ENCODE results near the gene MORN1.
"Not testable (repeated sequence)": the region's sequence is repeated elsewhere in the genome, so short reads cannot be mapped to it uniquely, and the experiment has no call there.

MORN1 gene

DNA sequence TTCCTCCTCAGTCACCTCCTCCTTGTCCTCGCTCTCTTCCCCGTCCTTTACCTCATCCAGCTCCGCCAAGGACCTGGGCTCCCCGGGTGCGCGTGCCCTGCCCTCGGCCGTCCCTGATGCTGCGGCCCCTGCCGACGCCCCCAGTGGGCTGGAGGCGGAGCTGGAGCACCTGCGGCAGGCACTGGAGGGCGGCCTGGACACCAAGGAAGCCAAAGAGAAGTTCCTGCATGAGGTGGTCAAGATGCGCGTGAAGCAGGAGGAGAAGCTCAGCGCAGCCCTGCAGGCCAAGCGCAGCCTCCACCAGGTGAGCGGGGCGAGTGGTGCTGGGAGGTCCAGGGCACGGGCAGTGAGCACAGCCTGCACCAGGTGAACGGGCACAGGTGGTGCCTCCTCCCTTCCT lies 87.1 kb downstream of the MORN1 start:
- DNase-seq (ENCODE audit: low spot score): no peak

DNA sequence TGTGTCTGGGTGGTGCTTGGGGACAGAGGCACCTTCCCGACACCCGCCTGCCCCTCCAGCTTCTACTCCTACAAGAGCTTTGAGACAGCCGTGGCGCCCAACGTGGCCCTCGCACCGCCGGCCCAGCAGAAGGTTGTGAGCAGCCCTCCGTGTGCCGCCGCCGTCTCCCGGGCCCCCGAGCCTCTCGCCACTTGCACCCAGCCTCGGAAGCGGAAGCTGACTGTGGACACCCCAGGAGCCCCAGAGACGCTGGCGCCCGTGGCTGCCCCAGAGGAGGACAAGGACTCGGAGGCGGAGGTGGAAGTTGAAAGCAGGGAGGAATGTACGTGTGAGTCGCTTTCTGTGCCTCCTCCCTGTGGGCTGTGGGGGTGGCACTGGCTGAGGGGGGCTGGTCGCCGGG lies 87.6 kb downstream of the MORN1 start:
- no peak for DNase-seq (ENCODE audit: low spot score)

DNA sequence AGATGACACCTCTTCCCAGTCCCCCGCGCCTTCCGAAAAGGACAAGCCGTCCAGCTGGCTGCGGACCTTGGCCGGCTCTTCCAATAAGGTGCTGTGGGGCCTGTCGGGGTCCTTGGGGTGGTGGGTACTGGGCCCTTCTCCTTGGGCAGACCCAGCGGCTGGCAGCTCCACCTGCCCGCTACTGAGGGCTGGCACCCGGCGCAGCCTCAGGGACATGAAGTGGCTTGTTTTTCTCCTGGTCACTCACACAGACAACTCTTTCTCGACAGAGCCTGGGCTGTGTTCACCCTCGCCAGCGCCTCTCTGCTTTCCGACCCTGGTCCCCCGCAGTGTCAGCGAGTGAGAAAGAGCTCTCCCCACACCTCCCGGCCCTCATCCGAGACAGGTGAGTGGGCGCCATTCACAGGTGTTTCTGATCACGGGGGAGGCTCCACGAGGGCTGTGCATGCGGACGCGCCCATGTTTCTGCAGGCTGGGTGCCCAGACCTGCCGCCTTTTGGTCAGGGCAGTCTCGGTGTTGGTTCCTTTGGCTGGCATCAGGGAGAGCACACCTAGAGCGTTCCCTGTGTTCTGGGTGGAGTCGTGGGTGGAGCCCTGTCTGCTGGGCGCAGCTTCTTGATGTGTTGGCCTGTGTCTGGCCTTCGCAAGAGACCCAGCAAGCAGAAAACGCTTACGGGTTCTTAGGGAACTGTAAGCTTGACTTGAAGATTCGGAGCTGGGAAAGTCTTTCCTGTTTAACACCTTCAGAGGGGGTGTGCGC lies 88.2 kb downstream of the MORN1 start:
- DNase-seq (ENCODE audit: low spot score): no peak

DNA sequence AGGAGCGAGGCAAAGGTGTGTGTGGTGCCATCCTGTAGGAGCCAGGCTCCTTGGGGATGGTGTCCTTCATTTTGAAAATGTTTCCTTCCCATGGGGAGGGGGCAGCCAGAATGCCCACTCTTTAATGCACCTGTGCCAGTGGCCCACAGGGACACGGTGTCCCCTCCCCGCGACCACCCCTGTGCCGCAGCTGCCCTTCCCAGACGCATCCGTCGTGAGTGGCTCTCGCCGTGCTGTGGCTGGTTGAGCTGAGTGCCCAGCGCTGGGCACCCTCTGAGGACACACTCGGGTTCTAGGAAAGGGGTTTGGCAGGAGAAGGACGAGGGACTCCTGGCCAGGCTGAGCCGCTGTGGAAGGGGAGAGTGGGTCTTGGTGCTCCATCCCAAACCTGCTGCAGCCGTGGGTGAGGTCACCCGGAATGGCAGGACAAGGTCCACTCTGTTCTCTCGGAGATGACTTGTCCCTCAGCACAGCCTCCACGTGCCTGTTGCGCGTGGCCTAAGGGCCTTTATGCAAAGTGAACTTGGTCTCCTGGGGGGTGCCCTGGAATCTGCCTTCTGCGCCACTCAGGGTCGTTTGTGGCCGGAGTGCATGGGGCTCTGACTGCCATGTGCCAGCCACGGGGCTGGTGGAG lies 88.9 kb downstream of the MORN1 start:
- no peak for DNase-seq (ENCODE audit: low spot score)

- DNase-seq (ENCODE audit: low spot score): no peak
Measured at GRCh38 chr1:2301607-2302291, 89.6 kb downstream of the MORN1 start.

- DNase-seq (ENCODE audit: low spot score): peak; percentile 93
Measured at GRCh38 chr1:2300851-2301606, 90.3 kb downstream of the MORN1 start.

DNA sequence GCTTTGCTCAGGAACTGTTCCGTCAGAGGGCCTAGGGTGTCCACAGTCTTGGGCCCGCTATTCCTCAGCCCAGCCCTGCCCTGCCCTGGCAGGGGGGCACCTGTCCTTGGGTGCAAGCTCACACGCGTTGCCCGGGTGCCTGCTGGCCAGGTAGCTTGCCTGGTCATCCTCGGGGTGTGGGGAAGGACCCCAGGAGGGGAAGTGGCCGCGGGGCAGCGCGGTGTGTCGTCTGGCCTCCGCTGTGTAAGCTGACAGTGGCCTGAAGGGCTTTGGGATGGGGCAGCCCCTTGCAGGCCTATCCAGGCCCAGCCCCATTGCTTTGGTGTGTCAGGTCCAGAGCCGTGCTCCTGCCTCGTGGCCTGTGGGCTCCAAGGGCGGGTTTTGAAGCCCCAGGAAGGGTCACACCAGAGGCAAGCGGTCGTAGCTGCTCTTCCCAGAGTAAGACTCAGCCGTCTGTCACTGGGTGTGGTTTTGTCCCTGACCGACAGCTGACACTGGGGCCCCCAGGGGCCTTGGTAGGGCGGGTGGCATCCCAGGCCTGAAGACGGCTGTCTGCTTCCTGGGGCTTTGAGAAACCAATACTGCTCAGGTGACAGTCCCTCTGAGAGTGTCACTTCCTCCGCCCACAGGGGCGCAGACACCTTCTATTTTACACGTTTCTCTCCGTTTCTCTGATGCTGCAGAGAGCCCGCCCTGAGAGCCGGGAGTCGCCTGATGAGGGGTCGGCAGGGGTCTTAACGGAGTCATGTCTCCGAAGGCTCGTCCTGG lies 91.2 kb downstream of the MORN1 start:
- peak; percentile 78 for DNase-seq (ENCODE audit: low spot score)

GRCh38 chr1:2299131-2299627 lies 92.2 kb downstream of the MORN1 start:
- DNase-seq (ENCODE audit: low spot score): no peak

DNA sequence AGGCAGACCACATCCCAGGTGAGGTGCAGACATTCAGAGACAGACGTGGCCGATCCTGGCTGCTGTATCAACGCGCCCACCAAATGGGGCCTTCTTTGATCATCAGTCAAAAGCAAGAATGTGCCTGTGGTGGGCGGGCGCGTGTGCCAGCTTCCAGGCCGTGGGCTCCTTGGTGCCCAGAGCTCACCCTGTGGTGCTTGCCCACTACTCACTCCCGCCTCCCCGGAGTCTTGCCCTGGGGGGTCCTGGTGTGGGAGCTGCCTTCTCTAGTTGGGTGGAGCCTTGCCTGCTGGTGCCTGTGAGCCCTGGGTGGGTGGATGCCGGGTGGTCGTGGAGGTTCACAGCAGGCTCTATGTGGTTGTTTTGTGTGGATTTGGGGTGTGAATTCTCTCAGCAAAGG lies 92.7 kb downstream of the MORN1 start:
- no peak for DNase-seq (ENCODE audit: low spot score)

GRCh38 chr1:2297246-2298011 lies 93.9 kb downstream of the MORN1 start:
- no peak for DNase-seq (ENCODE audit: low spot score)

DNA sequence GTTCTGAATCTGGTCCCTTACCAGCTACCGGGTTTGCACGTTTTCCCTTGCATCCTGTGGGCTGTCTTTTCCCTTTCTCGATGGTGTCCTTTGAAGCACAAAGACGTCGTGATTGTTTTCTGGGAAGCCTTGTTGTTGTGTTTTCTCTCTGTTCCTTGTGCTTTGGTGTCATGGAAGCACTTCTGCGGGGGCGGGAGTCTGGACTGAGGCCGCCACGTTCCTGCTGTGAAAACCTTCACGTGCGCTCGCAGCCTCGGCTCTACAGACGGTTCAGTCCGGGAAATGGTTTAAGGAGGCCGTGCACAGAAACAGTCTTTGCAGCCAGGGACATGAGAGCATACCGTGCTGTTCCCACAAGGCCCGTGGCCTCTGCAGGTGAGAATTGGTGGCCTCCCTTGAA lies 94.7 kb downstream of the MORN1 start:
- no peak for DNase-seq (ENCODE audit: low spot score)

GRCh38 chr1:2296211-2296610 lies 95.1 kb downstream of the MORN1 start:
- not testable (repeated sequence) for DNase-seq (ENCODE audit: low spot score)

DNA sequence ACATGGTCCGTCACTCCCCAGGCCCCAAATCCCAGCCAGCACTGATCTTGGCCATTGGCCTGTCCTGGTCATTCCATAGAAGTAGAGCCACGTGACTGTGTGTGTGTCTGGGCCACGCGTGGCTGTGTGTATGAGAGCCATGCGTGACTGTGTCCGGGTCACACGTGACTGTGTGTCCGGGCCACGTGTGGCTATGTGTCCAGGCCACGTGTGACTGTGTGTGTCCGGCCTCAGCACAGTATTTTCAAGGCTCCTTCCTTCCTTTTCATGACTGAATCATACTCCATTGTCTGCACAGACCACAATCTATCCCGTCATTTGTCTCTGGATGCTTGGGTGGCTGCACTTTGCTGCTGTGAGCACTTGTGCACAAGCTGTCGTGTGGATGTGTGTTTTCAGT lies 95.8 kb downstream of the MORN1 start:
- DNase-seq (ENCODE audit: low spot score): no peak

DNA sequence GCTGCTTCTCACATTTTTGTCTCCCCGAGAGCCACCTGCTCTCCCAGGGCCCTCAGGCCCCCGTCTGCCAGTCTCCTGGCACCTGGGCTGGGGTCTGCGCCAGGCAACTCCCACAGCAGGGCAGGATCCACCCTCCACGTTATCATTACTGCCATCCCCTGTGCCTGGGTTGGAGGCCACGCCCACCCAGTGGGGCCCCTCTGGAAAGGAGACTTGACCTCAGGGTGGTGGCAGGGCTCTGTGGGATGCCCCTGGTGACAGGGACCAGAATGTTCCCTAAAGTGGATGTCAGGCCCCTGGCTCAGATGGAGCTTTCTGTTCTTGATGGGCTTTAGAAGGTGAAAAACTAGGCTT lies 96.7 kb downstream of the MORN1 start:
- DNase-seq (ENCODE audit: low spot score): no peak

DNA sequence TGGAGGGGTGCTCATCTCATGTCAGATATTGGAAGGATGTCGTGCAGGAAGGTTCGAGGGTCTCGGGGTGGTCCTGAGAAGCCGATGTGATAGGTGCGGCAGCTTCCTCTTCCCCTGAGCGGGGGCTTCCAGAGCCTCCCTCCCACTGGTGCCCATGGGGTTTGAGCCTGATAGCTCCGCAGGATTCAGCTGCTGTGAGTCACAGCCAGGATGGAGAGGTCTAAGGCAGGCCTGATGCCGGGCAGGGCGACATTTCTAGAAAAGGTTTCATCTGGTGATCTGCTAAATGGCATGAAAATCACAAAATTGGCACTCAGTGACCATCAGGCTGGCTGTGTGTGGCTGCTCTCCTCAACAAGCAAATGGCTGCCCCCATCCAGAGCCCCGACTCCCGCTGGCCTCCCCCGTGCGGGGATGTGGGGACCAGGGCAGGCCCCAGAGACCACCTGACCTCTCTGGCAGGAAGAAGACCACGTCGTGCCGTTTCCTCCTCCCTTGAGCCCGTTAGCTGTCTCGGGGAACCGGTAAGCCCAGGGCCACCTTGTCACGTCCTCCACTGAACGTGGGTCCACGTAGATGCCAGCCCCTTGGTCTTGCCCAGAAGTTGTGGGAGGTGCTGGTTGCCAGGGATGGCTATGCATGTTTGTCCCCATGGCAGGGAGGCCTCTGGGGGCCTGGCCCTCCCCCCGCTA lies 97.2 kb downstream of the MORN1 start:
- DNase-seq (ENCODE audit: low spot score): no peak

DNA sequence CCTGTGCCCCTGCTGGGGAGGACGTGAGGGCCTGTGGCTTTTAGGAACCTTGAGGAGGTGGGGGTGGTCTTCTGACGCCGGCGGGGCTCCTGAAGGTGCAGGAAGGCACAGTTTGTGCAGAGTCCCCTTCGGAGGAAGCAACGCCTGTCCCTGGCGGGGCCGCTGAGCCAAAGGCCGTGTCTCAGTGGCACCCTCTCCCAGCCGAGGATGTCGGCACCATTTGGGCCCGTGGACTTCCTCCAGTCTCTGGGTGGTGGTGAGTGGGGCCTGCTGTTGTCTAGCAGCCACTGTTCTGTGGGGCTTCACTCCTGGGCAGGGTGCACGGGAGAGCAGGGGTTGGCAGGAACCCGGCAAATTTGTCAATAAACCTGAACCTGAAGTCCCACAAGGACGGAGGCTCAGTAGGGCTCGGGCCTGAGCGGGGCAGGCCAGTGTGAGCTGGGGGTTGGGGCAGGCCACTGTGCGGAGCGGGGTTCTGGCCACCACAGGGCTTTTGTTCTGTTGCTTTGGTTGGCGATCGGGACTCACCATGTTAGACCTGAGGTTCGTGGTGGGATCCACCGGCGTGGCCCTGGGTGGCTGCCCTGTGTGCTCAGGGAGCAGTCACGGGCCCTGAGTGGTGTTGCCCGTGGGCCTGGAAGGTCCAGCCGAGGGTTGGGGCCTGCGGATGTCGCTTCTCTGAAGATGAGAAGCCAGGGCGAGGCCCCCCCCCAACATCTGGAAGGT lies 98.5 kb downstream of the MORN1 start:
- DNase-seq (ENCODE audit: low spot score): no peak

GRCh38 chr1:2291577-2291976 lies 99.8 kb downstream of the MORN1 start:
- DNase-seq (ENCODE audit: low spot score): no peak

DNA sequence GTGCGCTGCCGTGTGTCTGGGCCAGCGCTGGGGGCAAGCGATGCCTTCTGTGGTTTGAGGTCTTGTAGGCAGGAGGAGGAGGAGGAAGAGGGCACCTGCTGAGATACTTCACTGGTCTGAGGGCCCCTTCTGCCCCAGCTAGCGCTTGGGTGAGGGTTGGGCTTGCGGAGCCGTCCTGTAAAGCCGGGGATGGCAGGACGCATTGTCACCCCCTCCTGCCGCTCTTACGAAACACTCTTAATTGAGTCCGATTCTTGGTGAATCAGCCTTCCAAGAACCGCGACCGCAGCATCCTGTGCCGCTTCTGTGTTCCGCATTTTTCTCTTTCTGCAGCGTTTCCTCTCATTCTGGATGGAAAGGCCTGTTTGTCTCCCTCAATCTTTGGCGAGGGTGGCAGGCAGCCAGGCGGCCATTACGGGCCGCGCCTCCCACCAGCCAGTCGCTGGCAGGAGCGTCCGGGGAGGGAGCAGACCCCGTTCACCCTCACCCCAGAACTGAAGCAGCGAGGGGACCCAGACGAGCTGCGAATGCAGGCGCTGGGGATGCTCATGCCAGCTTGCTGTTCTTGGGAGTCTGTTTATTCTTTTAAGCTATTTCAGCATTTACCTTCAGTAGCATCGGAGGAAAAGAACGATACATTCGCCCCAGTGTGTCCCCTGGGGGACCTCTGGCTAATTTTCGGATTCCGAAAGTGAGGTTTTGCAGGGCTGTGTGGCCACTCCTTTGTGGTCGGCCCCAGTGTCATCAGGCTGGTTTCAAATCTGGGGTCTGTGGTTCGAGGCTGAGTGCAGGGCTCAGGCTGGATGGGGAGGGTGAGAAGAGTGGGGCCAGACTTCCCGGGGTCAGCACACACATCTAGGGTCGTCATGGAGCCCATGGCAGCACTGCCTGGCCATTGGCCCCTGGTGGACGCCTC lies 100.5 kb downstream of the MORN1 start:
- peak; percentile 89 for DNase-seq (ENCODE audit: low spot score)

- no peak for DNase-seq (ENCODE audit: low spot score)
Measured at GRCh38 chr1:2290171-2290578, 101.2 kb downstream of the MORN1 start.
